ENCODE measurements around the gene EME1.
A peak's percentile ranks its signal among the peaks of the same experiment; 100 is the strongest.
"Not testable (repeated sequence)": the region's sequence is repeated elsewhere in the genome, so short reads cannot be mapped to it uniquely, and the experiment has no call there.

The EME1 gene, protein sequence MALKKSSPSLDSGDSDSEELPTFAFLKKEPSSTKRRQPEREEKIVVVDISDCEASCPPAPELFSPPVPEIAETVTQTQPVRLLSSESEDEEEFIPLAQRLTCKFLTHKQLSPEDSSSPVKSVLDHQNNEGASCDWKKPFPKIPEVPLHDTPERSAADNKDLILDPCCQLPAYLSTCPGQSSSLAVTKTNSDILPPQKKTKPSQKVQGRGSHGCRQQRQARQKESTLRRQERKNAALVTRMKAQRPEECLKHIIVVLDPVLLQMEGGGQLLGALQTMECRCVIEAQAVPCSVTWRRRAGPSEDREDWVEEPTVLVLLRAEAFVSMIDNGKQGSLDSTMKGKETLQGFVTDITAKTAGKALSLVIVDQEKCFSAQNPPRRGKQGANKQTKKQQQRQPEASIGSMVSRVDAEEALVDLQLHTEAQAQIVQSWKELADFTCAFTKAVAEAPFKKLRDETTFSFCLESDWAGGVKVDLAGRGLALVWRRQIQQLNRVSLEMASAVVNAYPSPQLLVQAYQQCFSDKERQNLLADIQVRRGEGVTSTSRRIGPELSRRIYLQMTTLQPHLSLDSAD

DNA sequence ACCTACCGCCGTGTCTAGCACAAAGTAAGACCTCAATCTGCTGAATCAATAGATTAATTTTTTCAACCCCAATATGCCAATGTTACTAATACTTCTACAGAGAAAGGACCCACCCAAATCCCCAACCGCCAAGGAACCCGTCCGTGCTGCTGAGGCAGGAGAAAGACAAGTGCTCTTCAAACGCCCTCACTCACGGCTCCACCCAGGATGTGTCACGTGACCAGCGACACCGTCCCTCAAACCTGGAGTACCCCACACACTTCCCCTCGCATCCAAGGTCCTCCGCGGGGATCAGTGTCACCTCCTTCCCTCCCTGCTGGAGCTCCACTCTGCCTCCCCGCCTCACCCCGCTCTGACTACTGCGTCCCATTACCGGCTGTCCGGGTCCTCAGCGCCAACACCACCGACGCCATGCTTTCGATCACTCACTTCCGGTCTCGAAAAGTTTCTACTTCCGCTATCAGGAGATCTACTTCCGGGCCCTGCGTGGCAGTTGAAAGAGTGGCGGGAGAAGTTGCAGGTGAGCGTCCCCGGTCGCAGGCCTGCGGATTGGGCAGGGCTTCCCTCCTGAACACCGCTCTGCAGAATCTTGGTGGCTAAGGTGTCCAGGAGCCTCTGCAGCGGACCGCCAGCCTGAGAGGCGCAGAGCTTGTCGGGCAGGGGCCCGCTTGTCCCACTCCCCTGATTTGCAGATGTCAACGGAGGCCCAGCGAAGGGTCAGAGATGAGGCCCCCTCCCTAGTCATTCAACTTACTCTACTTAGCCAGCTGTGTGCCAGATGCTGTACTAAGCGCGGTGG is at the start of gene EME1, which contains the start of gene MRPL27:
Gene EME1, plus strand, starts transcription at position 472 of the 799 bp plus-strand sequence. CDS start 1,980 bp downstream, outside the sequence.
Gene MRPL27, minus strand, starts transcription at position 427 of the 799 bp plus-strand sequence. Its CDS starts 14 bp downstream, at position 413.
- peak; percentile 91 for DNase-seq

DNA sequence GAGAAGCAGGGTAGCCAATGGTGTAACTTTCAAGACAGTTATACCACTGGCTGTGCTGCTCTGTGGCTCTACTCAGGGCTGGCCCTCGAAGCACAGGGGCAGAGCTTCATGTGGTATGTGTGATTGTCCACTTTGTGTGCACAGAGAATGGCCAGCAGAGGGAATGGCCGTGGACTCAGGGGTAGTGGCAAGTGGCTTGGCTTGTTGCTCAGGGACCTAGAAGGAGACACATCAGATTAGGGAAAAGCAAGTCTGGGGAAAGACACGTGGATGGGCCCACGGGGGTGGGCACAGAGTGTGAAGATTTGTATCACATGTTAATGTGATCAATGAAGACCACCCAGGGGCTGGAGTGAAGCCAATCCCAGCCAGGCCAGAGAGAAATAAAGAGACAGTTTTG is 47.1 kb upstream of the EME1 start:
- DNase-seq, result no peak

DNA sequence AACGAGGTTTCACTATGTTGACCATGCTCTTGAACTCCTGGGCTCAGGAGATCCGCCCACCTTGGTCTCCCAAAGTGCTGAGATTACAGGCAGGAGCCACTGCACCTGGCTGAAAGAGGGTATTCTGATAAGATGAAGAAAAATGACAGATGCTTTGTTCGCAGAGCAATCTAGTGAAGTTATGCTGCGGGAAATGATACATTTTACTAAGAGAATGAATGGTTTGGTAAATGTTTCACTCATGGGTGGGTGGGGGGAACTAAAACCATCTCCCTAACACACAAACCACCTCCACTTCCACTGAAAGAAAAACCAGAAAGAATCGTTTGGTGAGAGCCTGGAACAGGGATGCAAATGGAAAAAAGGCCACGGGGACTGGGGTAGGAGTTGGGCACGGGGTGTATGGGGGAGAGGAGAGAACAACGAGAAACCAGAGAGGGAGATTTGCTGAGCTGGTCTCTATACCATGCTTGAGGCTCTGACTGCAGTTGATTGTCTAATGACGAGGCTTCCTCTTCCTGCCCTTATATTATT is 46.1 kb upstream of the EME1 start:
- no peak for DNase-seq

DNA sequence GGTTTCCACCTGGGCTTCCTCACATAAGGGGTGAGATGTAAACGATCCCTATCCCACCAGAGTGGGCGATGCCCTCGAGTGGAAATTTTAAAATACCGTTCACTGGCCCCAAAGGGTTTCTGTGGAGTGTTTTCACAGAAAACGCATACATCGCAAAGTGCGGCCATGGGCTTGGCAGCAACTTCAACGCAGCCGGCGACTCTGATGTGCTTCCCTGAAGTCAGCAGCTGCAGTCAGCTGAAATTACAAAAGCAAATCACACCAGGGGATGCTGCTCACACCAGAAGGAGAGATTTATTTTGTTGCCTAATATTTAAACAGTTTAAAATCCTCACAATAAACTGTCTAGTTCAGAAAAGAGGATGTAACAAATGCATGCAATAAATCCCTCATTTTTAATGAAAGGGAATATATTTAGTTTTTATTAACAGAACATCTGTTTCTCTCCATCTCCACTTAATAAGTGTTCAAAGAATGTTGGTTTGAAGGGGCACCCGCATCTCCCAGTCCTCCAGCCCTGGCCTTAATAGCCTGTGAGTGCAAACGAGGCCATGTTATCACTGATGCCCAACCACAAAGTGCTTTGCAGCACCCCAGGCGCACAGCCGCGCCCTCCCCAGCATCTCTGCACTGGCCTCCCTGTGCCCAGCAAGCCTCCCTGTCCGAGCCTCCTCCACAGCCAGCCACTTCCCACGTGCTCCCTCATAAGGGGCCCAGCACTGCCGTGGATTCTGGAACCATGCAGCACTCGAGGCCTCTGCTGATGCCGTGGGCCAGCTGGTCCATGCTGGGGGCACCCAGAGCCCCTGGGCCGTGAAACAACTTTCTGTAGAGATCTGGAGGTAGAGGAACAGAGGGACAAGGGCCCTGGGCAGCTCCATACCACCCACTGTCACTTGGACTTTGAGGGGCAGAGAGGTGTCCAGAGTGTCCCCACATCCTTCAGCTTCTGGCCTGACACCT is 44.4 kb upstream of the EME1 start:
- DNase-seq, result no peak

DNA sequence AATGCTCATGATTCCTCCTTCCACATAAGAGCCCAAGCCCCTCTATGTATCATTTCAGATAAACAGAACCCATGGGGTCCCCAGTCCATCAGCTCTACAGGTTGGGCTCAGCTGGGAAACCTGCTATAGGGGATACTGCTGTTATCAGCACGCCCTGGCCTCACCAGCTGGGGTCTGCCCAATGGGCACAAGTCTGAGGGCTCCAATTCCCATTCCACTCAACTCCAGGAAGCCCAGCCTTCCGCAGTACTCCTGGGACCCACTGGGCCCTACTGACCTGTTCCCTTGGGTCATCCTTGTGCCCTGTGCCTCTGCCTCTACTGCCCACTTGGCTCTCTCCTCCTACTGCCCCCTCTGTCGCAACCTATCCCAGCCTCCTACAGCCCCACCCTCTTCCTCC is 43.3 kb upstream of the EME1 start:
- DNase-seq, result no peak

DNA sequence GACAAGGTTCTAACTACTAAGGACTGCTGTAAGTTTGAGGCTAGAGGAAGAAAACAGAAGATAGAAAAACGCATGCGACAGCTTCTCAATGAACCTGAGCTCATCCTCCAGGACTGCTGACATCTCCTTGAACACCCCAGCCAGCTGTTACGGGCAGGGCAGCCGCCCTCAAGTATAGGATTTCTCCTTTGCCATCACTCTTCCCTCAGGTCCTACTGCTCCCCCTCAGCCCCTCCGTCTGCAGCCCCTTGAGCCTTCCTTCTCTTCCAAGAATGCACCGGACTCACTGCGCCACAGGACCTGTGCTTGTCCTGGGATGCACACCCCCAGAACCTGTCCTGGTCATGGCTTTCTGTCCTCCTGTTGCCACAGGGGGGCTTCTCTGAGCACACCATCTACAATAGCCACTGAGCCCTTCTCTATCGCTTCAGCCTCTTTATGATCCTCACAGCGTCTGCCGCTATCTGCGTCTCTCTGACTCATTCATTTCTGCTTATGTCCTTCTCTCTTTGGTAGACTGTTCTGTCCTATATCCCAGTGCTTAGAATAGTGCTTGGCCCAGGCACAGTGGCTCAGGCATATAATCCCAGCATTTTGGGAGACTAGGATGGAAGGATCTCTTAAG is 42.8 kb upstream of the EME1 start:
- DNase-seq, result no peak

DNA sequence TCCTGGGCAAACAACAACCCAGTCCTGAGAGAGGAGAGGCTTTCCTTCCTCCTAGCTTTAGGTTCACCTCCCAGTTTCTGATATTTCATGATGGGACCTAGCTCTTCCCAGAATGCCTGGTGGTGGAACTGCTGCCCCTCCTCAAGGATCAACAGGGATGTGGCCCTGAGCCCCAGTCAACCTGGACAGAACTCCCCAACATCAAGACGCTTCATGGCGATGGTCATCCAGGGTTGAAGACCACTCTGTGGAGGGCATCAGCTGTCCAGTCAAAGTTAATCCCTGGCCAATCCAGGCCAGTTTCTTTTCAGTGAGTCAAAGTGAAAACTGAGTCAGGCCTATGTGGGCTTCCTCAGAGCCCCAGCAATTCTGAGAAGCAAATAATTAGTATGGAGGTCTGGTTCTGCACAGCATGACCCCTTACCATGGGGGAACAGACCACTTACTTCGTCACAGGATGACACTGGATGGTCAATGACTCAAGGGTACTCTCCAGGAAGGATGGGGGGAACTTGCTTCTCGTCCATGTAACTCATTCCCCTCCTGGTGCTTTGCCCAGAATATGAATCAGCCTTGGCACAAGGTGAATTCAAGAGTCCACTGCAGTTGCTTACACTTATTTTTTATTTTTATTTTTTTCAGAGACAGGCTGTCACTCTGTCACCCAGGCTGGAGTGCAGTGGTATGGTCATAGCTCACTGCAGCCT is 41.8 kb upstream of the EME1 start:
- peak; percentile 66 for DNase-seq

DNA sequence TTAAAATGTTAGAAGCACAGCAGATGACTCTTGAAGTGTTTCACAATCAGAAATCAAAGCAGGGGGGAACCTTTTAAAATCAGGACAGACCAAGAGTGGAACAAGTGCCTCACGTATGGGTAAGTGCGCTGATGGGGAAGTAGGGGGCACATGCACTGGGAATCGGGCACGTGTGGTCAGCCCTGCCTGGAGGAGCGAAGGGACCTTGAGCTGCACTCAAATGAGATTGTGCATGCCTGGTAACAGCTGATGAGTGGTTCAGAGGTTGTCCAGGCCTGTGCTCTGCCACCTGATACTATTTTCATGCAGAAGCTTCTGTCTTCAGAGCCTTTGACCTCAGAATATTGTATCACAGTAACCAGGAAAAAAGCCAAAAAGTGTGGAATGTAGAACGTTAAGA is 40.8 kb upstream of the EME1 start:
- DNase-seq, result peak; percentile 41

DNA sequence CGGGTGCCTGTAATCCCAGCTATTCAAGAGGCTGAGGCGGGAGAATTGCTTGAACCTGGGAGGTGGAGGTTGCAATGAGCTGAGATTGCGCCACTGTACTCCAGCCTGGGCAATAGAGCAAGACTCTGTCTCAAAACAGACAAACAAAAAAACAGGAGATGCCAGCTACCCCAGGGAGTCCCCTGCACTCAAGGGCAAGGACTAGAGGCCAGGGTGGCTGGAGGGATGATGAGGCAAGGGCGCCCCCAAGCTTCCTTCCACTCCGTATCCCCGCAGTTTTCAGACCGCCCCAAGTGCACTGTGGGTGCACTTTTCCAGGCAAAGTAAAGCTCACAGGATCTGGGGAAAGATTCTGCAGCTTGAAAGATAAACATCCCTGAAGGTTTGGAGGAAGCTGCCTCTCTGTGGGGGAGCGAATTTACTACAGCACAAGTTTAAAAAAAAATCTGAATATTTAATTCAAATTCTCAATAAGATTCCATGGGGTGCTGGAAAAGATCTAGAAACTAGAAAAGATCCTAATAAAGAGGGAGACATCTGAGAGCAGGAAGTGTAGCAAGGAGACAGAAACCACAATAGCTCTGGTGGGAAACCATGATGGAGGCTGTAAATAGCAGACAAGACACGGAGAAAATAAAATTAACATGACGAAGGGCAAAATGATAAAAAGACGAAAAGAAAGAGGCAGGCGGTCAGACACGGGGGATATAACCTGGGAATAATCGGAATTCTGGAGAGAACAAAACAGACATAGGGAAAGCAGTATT is 39.6 kb upstream of the EME1 start:
- DNase-seq, result not testable (repeated sequence)

DNA sequence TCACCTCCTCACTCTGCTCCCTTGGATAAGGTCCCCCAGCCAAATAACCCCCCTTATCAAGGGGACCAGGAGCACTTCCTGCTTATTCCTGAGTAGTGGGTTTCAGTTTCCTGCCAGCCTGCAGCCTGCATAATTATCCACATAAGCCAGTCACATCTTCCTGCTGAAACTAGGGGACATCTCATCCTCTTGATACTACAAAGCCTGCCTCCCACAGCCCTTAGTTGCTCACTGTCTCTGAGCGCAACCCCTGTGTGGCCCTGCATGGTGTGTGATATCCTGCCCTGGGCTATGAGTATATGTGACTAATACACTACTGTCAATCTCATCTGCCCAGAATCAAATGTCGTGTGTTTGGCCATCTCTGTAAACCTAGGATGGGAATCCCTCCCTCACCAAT is 35.1 kb upstream of the EME1 start:
- no peak for DNase-seq

DNA sequence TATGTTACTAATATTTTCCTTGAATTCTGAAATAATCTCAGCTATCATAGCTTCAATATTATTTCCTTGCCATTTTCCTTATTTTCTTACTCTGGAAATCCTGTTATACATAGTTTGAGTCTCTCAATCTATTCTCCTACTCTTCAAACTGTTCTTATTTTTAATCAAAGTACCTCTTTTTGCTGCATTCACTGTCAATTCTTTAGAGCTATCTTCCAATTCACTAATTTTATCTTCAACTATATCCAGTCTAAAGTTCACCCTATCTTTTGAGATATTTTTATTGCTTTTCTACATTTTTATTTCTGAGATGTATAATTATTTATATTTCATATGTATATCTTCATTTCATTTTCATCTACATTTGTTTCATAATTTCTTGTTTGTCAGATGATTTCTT is 34.4 kb upstream of the EME1 start:
- DNase-seq, result no peak

DNA sequence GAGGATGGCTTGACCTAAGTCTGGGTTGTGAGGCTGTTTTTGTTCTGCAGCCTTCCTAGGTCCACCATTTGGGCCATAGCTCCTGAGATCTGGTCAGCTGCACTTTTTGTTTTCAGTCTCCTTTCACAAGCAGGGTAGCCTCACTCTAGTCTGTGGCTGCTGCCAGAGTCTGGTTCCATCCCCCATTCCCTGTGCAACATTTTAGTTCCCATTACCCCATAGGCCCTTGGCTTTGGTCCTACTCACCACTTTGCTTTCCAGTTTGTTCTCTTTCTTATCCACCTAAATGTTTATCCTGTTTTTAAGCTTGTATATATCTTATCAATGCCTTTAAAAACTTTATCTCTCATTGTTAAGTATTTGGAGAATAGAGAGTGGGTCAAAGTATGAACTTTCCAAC is 33.6 kb upstream of the EME1 start:
- DNase-seq, result no peak

DNA sequence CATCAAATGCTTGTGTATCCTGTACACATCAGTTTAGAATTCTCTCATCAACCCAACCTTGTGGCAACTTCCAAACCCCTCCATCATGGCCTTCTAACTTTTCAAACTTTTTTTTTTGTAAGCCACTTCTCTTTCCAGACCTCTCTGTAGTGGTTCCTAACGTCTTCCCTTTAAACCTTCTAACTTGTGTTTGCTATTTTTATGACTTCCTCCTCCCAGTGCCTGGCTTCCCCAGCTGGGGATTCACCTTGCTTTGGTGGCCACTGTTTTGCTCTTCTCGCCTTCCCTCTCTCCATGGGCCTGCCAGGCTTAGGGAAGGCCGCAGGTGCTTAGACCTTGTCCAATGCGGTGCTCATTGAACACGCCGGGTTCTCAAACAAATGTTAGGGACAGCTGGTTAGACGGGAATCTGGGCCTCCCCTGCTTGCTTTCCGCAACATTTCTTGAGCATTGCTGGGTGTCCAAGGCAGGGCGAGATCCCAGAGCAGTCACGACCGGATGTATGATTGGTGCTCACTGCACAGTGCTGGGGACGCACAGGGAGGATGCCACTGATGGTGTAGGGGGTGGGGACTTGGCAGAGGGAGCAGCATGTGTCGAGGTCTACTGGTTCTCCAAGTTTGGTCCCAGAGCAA is 28.2 kb upstream of the EME1 start:
- DNase-seq, result peak; percentile 10

DNA sequence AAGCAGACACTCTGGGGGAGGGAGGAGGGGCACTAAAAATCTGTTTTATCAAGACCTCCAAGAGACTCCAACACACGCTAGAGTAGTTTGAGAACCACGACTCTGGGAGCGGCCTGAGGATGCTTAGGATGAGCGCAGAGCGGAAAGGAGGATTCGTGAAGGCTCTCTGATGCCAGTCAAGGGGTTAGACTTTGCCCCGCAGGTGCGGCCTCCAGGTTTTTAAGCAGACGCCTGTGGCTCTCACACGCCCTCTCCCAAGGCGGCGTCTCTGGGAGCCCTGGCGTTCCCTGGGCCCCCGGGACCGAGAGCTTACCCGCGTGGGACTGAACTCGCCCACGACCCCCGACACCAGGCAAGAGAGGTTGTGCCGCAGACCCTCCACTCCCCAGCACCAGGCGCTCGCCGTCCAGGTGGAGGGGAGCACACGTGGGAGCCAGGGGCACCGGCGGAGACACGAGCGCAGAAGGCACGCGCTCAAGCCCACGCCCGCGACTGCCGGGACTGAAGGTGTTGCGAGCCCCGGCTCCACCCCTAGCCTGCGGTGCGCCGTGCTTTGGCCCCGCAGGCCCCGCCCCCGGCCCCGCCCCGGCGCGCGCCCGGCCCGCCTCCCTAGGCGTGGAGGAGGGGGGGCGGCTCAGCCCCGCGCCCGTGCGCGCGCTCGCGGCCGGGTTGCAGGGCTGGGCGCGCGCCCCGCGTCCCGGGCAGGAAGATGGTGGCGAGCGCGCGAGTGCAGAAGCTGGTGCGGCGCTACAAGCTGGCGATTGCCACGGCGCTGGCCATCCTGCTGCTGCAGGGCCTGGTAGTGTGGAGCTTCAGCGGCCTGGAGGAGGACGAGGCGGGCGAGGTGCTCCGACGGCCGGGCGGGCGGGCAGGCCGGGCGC is 27.4 kb upstream of the EME1 start, which contains the start of gene XYLT2:
Gene XYLT2, plus strand, starts transcription at position 695 of the 881 bp plus-strand sequence. Its CDS starts 15 bp downstream, at position 710.
- peak; percentile 91 for DNase-seq

DNA sequence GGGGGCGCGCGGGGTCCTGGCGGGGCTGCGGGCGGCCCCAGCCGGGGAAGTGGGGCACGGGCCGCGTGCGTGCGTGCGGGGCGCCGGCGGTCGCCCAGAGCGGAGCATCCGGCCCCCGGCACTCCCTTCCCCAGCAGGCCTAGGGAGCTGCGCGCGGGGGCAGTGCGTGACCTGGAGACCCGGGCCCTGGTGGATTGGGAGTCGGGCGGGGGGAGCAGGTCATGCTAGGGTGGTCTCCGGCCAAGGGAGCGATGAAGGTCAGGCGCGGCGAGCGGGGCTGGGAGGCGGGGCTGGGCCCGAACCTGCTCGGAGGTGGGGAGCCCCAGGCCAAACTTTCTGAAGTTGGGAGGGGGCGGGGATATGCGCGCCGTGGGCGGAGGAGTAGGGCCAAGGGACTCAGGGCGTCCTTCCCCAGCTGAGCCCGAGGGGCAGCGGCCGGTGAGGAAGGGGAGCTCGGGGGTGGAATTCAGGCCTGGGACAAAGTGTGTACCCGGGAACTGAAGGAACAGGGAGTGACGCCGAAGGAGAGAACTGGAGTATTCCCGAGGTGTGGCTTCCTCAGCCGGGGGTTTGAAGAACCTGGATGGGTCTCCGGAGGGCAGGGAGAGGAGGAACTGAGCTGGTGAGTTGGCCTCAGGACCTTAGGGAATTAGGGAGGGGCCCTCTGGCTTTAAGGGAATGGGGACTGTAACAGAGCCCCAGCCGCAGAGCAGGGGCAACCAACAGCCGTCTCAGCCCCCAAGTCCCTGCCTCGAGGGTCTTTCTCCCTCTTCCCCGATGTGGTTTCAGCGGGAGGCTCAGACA is 26.5 kb upstream of the EME1 start:
- DNase-seq, result peak; percentile 27

DNA sequence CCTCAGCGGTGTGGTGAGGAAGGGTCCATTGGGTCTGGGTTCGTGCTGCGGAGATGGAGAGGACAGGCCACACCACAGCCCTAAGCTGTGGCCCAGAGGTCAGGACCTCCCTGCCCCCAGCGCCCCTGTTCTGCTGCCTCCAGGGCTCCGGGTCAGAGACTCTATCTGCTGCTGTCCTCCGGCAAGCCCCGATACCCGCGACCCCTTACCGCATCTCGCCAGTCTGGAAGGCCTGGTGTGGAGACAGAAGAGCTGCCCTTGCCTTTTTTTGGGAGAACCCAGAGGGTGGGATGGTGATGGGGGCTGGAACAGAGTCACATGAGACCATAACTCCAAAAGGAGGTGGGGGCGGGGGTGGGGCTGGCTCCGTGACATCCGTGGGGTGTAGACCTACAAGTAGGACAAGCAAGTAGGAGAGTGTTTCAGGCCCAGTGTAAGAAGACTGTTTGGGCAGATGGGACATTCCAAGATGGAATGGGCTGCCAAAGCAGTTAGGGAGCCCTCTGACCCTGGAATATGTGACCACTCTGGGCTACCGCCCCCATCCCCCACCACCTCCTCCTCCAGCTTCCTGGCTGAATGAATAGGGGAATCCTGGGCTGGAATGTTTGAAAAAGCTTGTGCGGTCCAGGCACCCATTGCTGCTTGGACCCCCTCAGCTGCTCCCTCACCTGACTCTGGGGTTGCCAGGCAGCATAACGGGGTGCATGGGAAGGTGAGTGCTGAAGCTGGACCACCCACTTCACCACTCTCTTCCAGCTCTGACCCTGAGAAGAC is 25.7 kb upstream of the EME1 start:
- no peak for DNase-seq

DNA sequence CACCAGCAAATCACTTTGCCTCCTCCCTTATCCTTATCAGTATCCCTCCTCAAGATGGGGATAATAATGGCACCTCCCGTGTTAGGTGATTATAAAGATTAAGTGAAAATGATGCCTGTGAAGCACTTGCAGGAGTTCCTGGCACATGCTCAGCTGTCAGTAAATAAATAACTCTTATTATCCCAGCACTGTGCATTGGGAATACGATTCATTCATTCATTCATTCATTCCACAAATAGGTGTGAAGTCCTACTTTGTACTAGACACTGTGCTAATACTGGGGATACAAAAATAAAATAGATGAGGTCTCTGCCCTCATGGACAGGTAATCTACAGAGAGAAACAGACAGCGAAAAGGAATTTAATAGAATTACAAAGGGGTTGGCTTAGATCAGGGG is 25.1 kb upstream of the EME1 start:
- no peak for DNase-seq
